RWPE1 (cell line): ENCODE measurements around the gene STK40.

Experiments
- CTCF ChIA-PET: fragments of 350-600 bp; sonication (Branson Sonifier 250); formaldehyde crosslinking; extraction: SDS; loops from one replicate; lab custom pipeline; 2021; lab: Yijun Ruan, JAX
- POLR2A ChIA-PET: fragments of 400-600 bp; formaldehyde crosslinking; extraction: SDS; loops from one replicate; lab custom pipeline; 2020; ENCODE audit warnings: antibody characterized with exemption; ENCODE audit not compliant: low non-redundant PET; lab: Yijun Ruan, JAX
- DNase-seq: peaks from one replicate; pipeline ENCODE4 v3.0.0; 2012; ENCODE audit warnings: low spot score
- H3K27ac ChIP-seq: fragments of 450-650 bp; 2 replicates; pipeline ENCODE4 v1.5.1; 2017
- CTCF ChIP-seq: fragments of 450-650 bp; conservative IDR thresholded peaks from 2 replicates; pipeline ENCODE4 v1.5.1; 2017; ENCODE audit warnings: low read depth, mild to moderate bottlenecking

The STK40 gene

GRCh38 chr1:36306210-36306901 is 79.4 kb downstream of the STK40 start, which contains the start of gene SH3D21:
TSS of gene SH3D21 (plus strand) at chr1:36306368. CDS start at chr1:36306421, 53 bp downstream.
- peak; percentile 19; the same call in 1 of the 2 replicates for TF ChIP-seq CTCF
- ChIA-PET POLR2A (interaction anchor here (0.7 to 1.1 kb wide), 2 partner anchors 21 to 106 kb away, joined by 3 to 4 read pairs; no protein-coding TSS in a partner anchor), CTCF (interaction anchor here (0.6 to 1.4 kb wide), 4 partner anchors 13 to 164 kb away, joined by 3 to 8 read pairs (median 4); no protein-coding TSS in a partner anchor)
- DNase-seq = peak; percentile 71
- H3K27ac ChIP-seq = peak within 1 kb of the TSS; percentile 91

- H3K27ac ChIP-seq = peak overlapping the region; percentile 91
- peak; percentile 64 for DNase-seq
- CTCF ChIA-PET = interaction anchor here (0.6 to 1.4 kb wide), 3 partner anchors 13 to 119 kb away, joined by 3 to 8 read pairs (median 4); no protein-coding TSS in a partner anchor
- TF ChIP-seq CTCF = no peak
- POLR2A ChIA-PET = interaction anchor here (1.1 kb wide), 1 partner anchor 21 kb away, joined by 4 read pairs; no protein-coding TSS in a partner anchor
Observed at GRCh38 chr1:36305915-36306209, 79.9 kb downstream of the STK40 start.

- POLR2A ChIA-PET = no interaction called here
- DNase-seq = no peak
- TF ChIP-seq CTCF = no peak
- CTCF ChIA-PET = interaction anchor here (0.6 to 1.4 kb wide), 4 partner anchors 14 to 120 kb away, joined by 3 to 8 read pairs (median 4); no protein-coding TSS in a partner anchor
- peak overlapping the region; percentile 91 for H3K27ac ChIP-seq
Observed at GRCh38 chr1:36304970-36305914, 80.5 kb downstream of the STK40 start.

- peak overlapping the region; percentile 40; the same call in 1 of the 2 replicates for H3K27ac ChIP-seq
- ChIA-PET POLR2A (no interaction called here), CTCF (interaction anchor here (0.7 kb wide), 2 partner anchors 120 to 158 kb away, joined by 3 read pairs; no protein-coding TSS in a partner anchor)
- no peak for DNase-seq
- no peak for TF ChIP-seq CTCF
Observed at GRCh38 chr1:36304521-36304920, 81.2 kb downstream of the STK40 start.

GRCh38 chr1:36303650-36304360 is 81.9 kb downstream of the STK40 start:
- ChIA-PET POLR2A (no interaction called here), CTCF (interaction anchor here (0.7 kb wide), 1 partner anchor 157 kb away, joined by 3 read pairs; no protein-coding TSS in a partner anchor)
- DNase-seq = no peak
- TF ChIP-seq CTCF = no peak
- H3K27ac ChIP-seq = peak overlapping the region; percentile 36
